SJSA1 (cell line): ENCODE results near the gene PPP6R1. TPM values are rescaled to one million over a fixed set of nuclear protein-coding genes. Genes with fewer than 3 reads are reported as not detected.

Source experiments
- DNase-seq, 2 experiments: peaks; one replicate each; pipeline ENCODE4 v3.0.0-alpha.2; 2015 to 2020; ENCODE audit warnings: low spot score in 2 of 2, low read depth in 1 of 2
- H3K27ac ChIP-seq: fragments of 250-450 bp; sonication (Bioruptor Pico); 2 replicates; pipeline ENCODE4 v1.5.1; 2020; ENCODE audit warnings: mild to moderate bottlenecking, moderate library complexity
- H3K27me3 ChIP-seq: fragments of 250-450 bp; sonication (Bioruptor Pico); replicated peaks from 2 replicates; pipeline ENCODE4 v1.5.1; 2020; ENCODE audit warnings: mild to moderate bottlenecking, moderate library complexity
- H3K36me3 ChIP-seq: fragments of 250-450 bp; sonication (Bioruptor Pico); 2 replicates; pipeline ENCODE4 v1.5.1; 2020; ENCODE audit warnings: mild to moderate bottlenecking
- H3K4me1 ChIP-seq: fragments of 250-450 bp; sonication (Bioruptor Pico); replicated peaks from 2 replicates; pipeline ENCODE4 v1.6.1; 2021; ENCODE audit warnings: mild to moderate bottlenecking
- H3K4me3 ChIP-seq: fragments of 250-450 bp; sonication (Bioruptor Pico); 2 replicates; pipeline ENCODE4 v1.5.1; 2020; ENCODE audit warnings: mild to moderate bottlenecking
- H3K9me3 ChIP-seq: fragments of 250-450 bp; sonication (Bioruptor Pico); replicated peaks from 2 replicates; pipeline ENCODE4 v1.5.1; 2020; ENCODE audit warnings: mild to moderate bottlenecking
- total RNA-seq: library from RNA; depleted of rRNA; stranded (reverse); fragments of >200 nt; shearing (Covaris generic); gene quantifications from 2 replicates; pipeline ENCODE4 v1.2.3, GENCODE V29; 2014

Gene PPP6R1
- total RNA-seq, 1 experiment from 2014 or later = 48.0 TPM

GRCh38 chr19:55249841-55250240, 9.0 kb downstream of the PPP6R1 start:
- Histone ChIP-seq H3K36me3 (peaks cover 31% of the 10 kb centered on the region), H3K27me3 (no peaks in the 10 kb centered on the region), H3K9me3 (no peaks in the 10 kb centered on the region), H3K27ac (no peak overlapping the region), H3K4me3 (no peak overlapping the region), H3K4me1 (no peaks in the 10 kb centered on the region)
- no peak for DNase-seq

DNA sequence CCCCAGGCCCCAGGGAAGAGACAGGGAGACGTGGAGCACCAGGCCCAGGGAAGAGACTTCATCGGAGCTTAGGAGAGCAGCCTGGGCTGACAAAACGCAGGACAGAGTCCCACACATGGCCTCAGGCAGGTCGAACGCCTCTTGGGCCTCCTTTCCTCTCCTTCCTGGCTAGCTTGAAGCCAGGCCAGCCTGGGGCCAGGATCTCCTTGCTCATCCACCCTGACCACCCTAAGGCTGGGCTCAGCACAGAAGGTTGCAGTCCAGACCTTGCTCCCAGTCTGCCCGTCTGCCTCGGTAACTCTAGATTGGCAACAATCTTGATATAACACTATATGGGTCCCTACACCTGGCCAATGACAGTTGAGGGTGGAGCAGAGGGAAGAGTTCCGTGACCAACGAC, 10.1 kb downstream of the PPP6R1 start:
- Histone ChIP-seq H3K27me3 (no peaks in the 10 kb centered on the region), H3K4me3 (no peak overlapping the region), H3K27ac (no peak overlapping the region), H3K4me1 (no peaks in the 10 kb centered on the region), H3K9me3 (no peaks in the 10 kb centered on the region), H3K36me3 (peaks cover 36% of the 10 kb centered on the region)
- DNase-seq = no peak

DNA sequence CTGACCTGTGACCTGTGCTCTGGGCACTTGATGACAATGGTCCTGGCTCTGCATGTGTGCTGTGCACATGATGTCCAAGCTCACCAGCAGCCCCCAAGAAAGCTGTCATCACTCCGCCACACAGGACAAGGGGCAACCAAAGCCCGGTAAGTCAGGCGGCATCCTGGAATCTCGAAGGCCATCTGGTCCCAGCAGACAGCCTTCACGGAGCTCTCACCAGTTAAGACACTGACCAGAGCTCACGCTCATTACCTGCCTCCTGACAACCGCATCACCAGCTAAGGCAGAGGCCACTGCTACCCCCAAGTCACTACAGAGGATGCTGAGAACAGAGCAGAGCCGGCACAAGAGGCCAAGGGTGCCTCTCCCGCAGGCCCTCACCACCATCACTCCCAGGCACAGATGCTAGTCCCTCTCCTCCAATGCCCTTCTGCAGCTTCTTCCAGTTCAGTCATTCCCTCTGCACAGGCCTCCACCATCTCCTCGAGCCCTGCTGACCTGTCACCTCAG, 10.6 kb downstream of the PPP6R1 start:
- no peaks in the 10 kb centered on the region for H3K27me3 ChIP-seq
- no peak for DNase-seq
- no peaks in the 10 kb centered on the region for H3K4me1 ChIP-seq
- H3K27ac ChIP-seq = no peak overlapping the region
- H3K36me3 ChIP-seq = peaks cover 39% of the 10 kb centered on the region
- H3K4me3 ChIP-seq = no peak overlapping the region
- H3K9me3 ChIP-seq = no peaks in the 10 kb centered on the region

DNA sequence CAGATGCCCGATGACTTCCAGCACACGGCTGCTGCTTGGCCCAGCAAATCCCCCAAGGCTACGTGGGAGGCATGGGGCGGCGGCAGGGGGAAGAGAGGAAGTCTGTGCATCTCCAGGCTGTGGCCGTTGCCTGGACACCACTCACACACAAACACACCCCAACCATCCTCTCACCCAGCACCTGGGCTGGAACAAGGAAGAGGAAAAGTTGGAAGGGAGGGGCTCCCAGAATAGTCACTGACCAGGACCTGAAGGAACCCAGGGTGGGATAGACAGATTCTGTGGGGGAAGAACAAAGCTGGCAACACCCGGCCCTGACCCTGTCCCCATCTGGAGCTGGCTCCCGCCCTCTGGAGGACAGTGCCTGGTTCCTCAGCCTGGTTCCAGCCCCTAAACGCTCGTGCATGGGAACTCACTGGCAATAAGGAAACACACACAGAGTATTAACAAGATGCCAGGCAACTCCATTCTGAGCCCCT, 11.2 kb downstream of the PPP6R1 start:
- Histone ChIP-seq H3K27ac (no peak overlapping the region), H3K36me3 (peaks cover 42% of the 10 kb centered on the region), H3K4me1 (no peaks in the 10 kb centered on the region), H3K9me3 (no peaks in the 10 kb centered on the region), H3K27me3 (no peaks in the 10 kb centered on the region), H3K4me3 (no peak overlapping the region)
- no peak for DNase-seq

DNA sequence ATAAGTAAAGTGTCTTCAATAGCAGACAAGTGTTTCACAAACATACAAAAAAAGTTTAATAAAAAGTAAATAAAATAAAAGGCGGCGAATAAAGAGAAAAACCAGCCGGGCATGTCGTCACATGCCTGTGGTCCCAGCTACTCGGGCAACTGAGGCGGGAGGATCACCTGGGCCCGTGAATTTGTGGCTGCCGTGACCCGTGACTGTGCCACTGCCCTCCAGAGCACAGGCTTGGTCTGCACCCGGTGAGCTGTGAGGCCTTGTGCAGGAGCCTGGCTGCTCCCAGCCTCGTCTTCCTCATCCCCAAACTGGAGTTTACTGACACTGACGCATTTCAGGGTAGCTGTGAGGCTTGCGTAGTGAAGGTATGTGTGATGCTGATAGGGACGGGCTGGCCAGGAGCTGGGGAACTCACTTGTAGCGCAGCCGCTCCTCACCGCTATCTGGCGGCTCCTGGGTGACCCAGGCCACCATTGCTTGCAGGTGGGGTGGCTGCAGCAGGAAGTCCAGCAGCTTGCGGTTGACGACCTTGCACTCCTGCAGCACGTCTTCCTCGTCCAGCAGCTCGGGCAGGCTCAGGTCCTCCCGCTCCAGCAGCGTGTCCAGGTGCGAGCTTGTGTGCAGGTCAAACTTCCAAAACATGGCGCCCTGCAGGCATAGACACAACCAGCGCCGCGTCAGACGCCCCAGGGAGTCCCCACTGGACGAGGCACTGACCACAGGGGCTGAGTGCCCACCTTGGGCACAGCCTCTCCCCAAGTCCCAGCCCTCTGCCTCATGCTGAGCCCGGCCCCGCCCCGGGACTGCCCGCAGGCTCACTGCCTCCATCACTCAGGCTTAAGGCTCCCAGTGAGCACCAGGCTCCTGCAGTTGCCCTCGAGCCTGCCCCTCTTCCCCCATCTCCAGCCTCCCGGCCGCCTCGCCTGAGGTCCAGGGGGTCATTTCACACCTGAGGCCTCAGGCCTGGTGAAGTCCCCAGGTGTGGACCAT, 12.1 kb downstream of the PPP6R1 start:
- no peak overlapping the region for H3K27ac ChIP-seq
- H3K9me3 ChIP-seq = no peaks in the 10 kb centered on the region
- no peak overlapping the region for H3K4me3 ChIP-seq

GRCh38 chr19:55245236-55245904, 13.4 kb downstream of the PPP6R1 start:
- H3K4me1 ChIP-seq = no peaks in the 10 kb centered on the region
- H3K36me3 ChIP-seq = peaks cover 59% of the 10 kb centered on the region
- peak in 1 of 2 experiments; percentile 39 for DNase-seq
- no peak overlapping the region for H3K27ac ChIP-seq
- no peaks in the 10 kb centered on the region for H3K27me3 ChIP-seq
- no peak overlapping the region for H3K4me3 ChIP-seq
- H3K9me3 ChIP-seq = no peaks in the 10 kb centered on the region

More for the DNA sequence above, 12.1 kb downstream of the PPP6R1 start:
- Histone ChIP-seq H3K27me3 (no peaks in the 10 kb centered on the region), H3K36me3 (peaks cover 49% of the 10 kb centered on the region), H3K4me1 (no peaks in the 10 kb centered on the region)
- no peak for DNase-seq

- no peaks in the 10 kb centered on the region for H3K9me3 ChIP-seq
- no peaks in the 10 kb centered on the region for H3K4me1 ChIP-seq
- no peak overlapping the region for H3K4me3 ChIP-seq
- no peaks in the 10 kb centered on the region for H3K27me3 ChIP-seq
- H3K36me3 ChIP-seq = peaks cover 69% of the 10 kb centered on the region
- DNase-seq = no peak
- H3K27ac ChIP-seq = no peak overlapping the region
These were observed 14.7 kb downstream of the PPP6R1 start for GRCh38 chr19:55244004-55244680.

GRCh38 chr19:55242517-55242916, 16.3 kb downstream of the PPP6R1 start:
- no peak for DNase-seq
- no peaks in the 10 kb centered on the region for H3K9me3 ChIP-seq
- H3K27me3 ChIP-seq = no peaks in the 10 kb centered on the region
- H3K27ac ChIP-seq = no peak overlapping the region
- H3K36me3 ChIP-seq = peaks cover 85% of the 10 kb centered on the region
- no peak overlapping the region for H3K4me3 ChIP-seq
- no peaks in the 10 kb centered on the region for H3K4me1 ChIP-seq

DNA sequence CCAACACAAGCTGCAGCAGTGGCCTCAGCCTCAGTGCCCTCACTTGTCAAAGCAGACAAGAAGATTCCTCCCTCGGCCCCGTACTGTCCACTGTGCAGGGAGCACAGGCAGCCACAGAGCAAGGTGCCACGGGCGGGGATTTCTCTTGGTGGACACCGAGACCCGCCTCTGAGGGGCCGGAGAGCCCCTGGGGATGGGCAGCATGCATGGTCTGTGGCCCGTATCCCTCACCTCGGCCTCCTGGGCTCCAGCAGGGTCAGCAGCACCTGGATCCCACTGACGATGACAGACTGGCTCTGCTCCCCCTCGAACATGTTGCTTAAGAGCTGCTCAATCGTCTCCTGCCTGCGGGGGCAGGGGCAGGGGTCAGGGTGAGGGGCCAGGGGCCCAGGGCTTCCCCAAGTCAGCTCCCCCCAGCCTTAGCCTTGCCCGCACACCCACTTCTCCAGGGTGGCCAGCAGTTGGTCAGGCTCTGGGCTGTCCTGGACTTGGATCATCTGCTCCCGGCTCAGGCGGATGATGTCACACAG, 16.8 kb downstream of the PPP6R1 start:
- H3K27ac ChIP-seq = no peak overlapping the region
- peaks cover 86% of the 10 kb centered on the region for H3K36me3 ChIP-seq

GRCh38 chr19:55241143-55241934, 17.5 kb downstream of the PPP6R1 start:
- Histone ChIP-seq H3K4me1 (no peaks in the 10 kb centered on the region), H3K4me3 (no peak overlapping the region), H3K27me3 (no peaks in the 10 kb centered on the region), H3K36me3 (peaks cover 87% of the 10 kb centered on the region), H3K27ac (no peak overlapping the region), H3K9me3 (no peaks in the 10 kb centered on the region)
- DNase-seq = no peak

More for the DNA sequence above, 16.8 kb downstream of the PPP6R1 start:
- H3K4me3 ChIP-seq = no peak overlapping the region
- no peaks in the 10 kb centered on the region for H3K9me3 ChIP-seq
- H3K4me1 ChIP-seq = no peaks in the 10 kb centered on the region
- no peaks in the 10 kb centered on the region for H3K27me3 ChIP-seq
- no peak for DNase-seq

- Histone ChIP-seq H3K9me3 (no peaks in the 10 kb centered on the region), H3K36me3 (peaks cover 89% of the 10 kb centered on the region), H3K27me3 (no peaks in the 10 kb centered on the region), H3K4me1 (no peaks in the 10 kb centered on the region), H3K27ac (no peak overlapping the region), H3K4me3 (no peak overlapping the region)
- no peak for DNase-seq
These were observed 18.1 kb downstream of the PPP6R1 start for GRCh38 chr19:55240713-55241020.

DNA sequence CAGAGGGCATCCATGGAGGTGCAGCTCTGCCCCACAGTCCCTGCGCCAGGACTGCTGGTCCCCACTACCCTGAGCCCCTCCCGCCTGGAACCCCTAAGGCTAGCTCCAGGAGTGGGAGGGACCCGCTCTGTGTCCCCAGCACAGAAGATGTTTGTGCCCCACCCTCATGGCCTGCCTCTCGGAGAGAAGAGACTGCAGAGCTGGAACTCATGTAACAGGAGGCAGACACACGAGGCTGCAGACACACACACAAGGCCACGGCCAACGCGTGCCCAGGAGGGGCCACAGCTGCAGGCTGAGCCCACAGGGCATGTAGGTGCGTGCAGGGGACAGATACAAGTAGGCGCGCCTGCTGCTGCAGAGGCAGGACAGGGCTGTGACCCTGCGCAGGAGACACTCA, 19.8 kb downstream of the PPP6R1 start:
- peaks cover 78% of the 10 kb centered on the region for H3K36me3 ChIP-seq
- H3K4me3 ChIP-seq = no peak overlapping the region
- DNase-seq = peak in 1 of 2 experiments; percentile 32
- H3K4me1 ChIP-seq = no peaks in the 10 kb centered on the region
- H3K27me3 ChIP-seq = no peaks in the 10 kb centered on the region
- H3K27ac ChIP-seq = no peak overlapping the region
- no peaks in the 10 kb centered on the region for H3K9me3 ChIP-seq

DNA sequence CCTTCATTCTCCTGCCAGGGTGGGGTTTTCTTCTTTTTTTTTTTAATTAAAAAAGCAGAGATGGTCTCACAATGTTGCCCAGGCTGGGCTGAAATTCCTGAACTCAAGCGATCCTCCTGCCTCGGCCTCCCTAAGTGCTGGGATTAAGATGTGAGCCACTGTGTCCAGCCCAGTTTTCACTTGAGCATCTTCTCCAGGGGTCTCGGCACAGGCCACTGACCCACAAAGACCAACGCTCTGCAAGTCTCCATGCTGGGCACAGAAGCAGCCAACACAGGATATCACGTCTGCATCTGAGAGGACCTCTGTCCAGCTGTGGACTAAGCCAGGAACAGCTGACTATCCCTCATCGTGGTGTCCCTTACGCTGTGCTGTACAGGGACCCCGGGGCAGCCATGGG, 20.8 kb downstream of the PPP6R1 start:
- no peak overlapping the region for H3K27ac ChIP-seq
- H3K27me3 ChIP-seq = no peaks in the 10 kb centered on the region
- H3K4me1 ChIP-seq = no peaks in the 10 kb centered on the region
- peaks cover 76% of the 10 kb centered on the region for H3K36me3 ChIP-seq
- H3K9me3 ChIP-seq = no peaks in the 10 kb centered on the region
- DNase-seq = no peak
- H3K4me3 ChIP-seq = no peak overlapping the region
